K562 (cell line): ENCODE data around the gene KMT2E. TPM values are rescaled to one million over a fixed set of nuclear protein-coding genes. Genes with fewer than 3 reads are reported as not detected.

Source experiments
- DACH1 ChIP-seq: fragments of 450-650 bp; IDR thresholded peaks from 2 replicates; pipeline ENCODE4 v1.6.1; 2018; ENCODE audit not compliant: partially characterized antibody
- GABPB1 ChIP-seq: sonication (generic); formaldehyde crosslinking; IDR thresholded peaks from 2 replicates; pipeline ENCODE4 v1.8.0; 2022; ENCODE audit warnings: mild to moderate bottlenecking, missing genetic modification reagents
- HBP1 ChIP-seq: fragments of 450-650 bp; formaldehyde crosslinking; IDR thresholded peaks from 2 replicates; pipeline ENCODE4 v1.4.0; 2022; ENCODE audit warnings: missing genetic modification characterization
- MXI1 ChIP-seq: IDR thresholded peaks from 2 replicates; pipeline ENCODE4 v1.6.1; 2011; ENCODE audit warnings: low read depth, mild to moderate bottlenecking, improper control_type of control experiment, low read length
- NFXL1 ChIP-seq: fragments of 450-650 bp; formaldehyde crosslinking; IDR thresholded peaks from 2 replicates; pipeline ENCODE4 v1.4.0; 2021; ENCODE audit warnings: mild to moderate bottlenecking
- SLC30A9 ChIP-seq: fragments of 250-450 bp; sonication (Bioruptor Pico); IDR thresholded peaks from 2 replicates; pipeline ENCODE4 v1.8.0; 2022; ENCODE audit warnings: mild to moderate bottlenecking, moderate library complexity
- THAP12 ChIP-seq: fragments of 250-450 bp; sonication (Bioruptor Pico); IDR thresholded peaks from 2 replicates; pipeline ENCODE4 v1.9.0; 2021; ENCODE audit warnings: mild to moderate bottlenecking, inconsistent platforms
- THRA ChIP-seq: fragments of 450-650 bp; IDR thresholded peaks from 2 replicates; pipeline ENCODE4 v1.6.1; 2017; ENCODE audit warnings: mild to moderate bottlenecking, moderate library complexity
- XRCC5 ChIP-seq: fragments of 200-400 bp; formaldehyde crosslinking; IDR thresholded peaks from 2 replicates; pipeline ENCODE4 v1.6.1; 2017; ENCODE audit warnings: low read depth, mild to moderate bottlenecking, low read length
- ZBTB49 ChIP-seq: sonication (generic); formaldehyde crosslinking; IDR thresholded peaks from 2 replicates; pipeline ENCODE4 v1.8.0; 2022; ENCODE audit warnings: missing genetic modification reagents, mild to moderate bottlenecking, borderline replicate concordance
- ZBTB5 ChIP-seq: fragments of 450-650 bp; IDR thresholded peaks from 2 replicates; pipeline ENCODE4 v1.6.1; 2017; ENCODE audit warnings: antibody characterized with exemption
- ZNF282 ChIP-seq: sonication (generic); formaldehyde crosslinking; IDR thresholded peaks from 2 replicates; pipeline ENCODE4 v1.8.1; 2023; ENCODE audit warnings: missing genetic modification reagents
- ZNF644 ChIP-seq: fragments of 200-800 bp; sonication (Bioruptor generic); IDR thresholded peaks from 2 replicates; pipeline ENCODE4 v1.6.1; 2016; ENCODE audit warnings: low read depth, missing genetic modification characterization, missing compliant biosample characterization
- ZNF766 ChIP-seq: fragments of 200-800 bp; sonication (Bioruptor generic); conservative IDR thresholded peaks from 2 replicates; pipeline ENCODE4 v1.6.1; 2016; ENCODE audit warnings: missing genetic modification characterization, missing compliant biosample characterization
- polyA plus RNA-seq, 8 experiments: library from polyadenylated mRNA; depleted of rRNA in 4 of 8; stranded (reverse) in 5 of 8; unstranded in 3 of 8; fragments of >200 nt; fragmentation: Nextera tagmentation in 2 of 8; fragmentation: Illumina TruSeq in 1 of 8; extraction: Ambion mirVana in 2 of 8; extraction: Trizol in 1 of 8; gene quantifications; 2 replicates each; pipeline versions ENCODE4 v1.2.1 to v1.2.3, GENCODE V29; 2011 to 2014; ENCODE audit warnings: inconsistent platforms in 1 of 8, missing spikeins in 1 of 8
- total RNA-seq, 7 experiments: library from RNA; depleted of rRNA in 6 of 7; stranded (reverse); fragments of >200 nt in 6 of 7; fragmentation: Illumina TruSeq in 2 of 7; extraction: Trizol in 2 of 7; gene quantifications; 2 replicates each; pipeline versions ENCODE4 v1.2.1 to v1.2.3, GENCODE V29; 2011 to 2021; ENCODE audit warnings: low replicate concordance in 1 of 7
- TF ChIP-seq, protein P1 (sequence below): IDR thresholded peaks from 3 replicates; pipeline ENCODE4 v1.6.1; 2011; ENCODE audit warnings: borderline replicate concordance, mild to moderate bottlenecking; ENCODE audit not compliant: insufficient read length, insufficient read depth

Gene KMT2E
- total and polyA plus RNA-seq, 9 of the 15 experiments (the other 6 are each of a cell fraction or from before 2014, with no cell fraction given), result 8.9 to 55.3 (median 38.1) TPM

GRCh38 chr7:105012503-105013220 is 1.3 kb upstream of the KMT2E start (continued):
- 0 out of 2 replicates have a peak, but pooled peaks have one; percentile 33 for TF ChIP-seq ZBTB5
- no peak; the same call in 1 of the 2 replicates for TF ChIP-seq HBP1 (CRISPR knock-in tag)
- TF ChIP-seq THAP12 (CRISPR knock-in tag), result peak; percentile 61; the same call in 1 of the 2 replicates
- TF ChIP-seq NFXL1 (CRISPR knock-in tag), result no peak
- TF ChIP-seq ZNF282 (CRISPR knock-in tag), result no peak
- TF ChIP-seq MXI1, result peak; percentile 71
- TF ChIP-seq GABPB1, result peak; percentile 84
- TF ChIP-seq ZBTB49 (CRISPR knock-in tag), result peak; percentile 89; the same call in 1 of the 2 replicates
- TF ChIP-seq ZNF644 (tag), result peak; percentile 92; the same call in 1 of the 2 replicates
- TF ChIP-seq XRCC5, result peak; percentile 97
- no peak for TF ChIP-seq THRA
- no peak for TF ChIP-seq ZNF766 (CRISPR knock-in tag)
- peak; percentile 99 for TF ChIP-seq DACH1
- 0 out of 2 replicates have a peak, but pooled peaks have one; percentile 17 for TF ChIP-seq SLC30A9 (CRISPR knock-in tag)
- TF ChIP-seq, protein P1, sequence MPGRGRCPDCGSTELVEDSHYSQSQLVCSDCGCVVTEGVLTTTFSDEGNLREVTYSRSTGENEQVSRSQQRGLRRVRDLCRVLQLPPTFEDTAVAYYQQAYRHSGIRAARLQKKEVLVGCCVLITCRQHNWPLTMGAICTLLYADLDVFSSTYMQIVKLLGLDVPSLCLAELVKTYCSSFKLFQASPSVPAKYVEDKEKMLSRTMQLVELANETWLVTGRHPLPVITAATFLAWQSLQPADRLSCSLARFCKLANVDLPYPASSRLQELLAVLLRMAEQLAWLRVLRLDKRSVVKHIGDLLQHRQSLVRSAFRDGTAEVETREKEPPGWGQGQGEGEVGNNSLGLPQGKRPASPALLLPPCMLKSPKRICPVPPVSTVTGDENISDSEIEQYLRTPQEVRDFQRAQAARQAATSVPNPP, result no peak
